Measurements from ENCODE around the gene MYBL2.

The MYBL2 gene

DNA sequence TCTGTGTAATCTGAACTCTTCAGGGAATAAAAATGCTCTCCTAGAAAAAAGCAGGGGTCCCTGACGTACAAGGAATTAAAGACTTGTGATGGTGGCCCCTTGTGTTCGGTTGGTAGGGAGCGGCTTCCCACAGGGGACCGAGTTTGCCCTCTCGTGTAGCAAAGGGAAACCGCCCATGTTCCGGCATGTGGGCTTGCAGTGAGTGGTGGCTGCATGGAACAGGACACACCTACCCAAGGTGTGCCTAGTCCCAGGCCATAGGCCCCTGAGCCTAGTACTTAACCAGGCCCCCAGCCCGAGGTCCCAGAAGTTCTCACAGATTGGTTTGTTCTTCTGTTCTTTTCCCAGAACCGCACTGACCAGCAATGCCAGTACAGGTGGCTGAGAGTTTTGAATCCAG is 15.5 kb downstream of the MYBL2 start:
- DNase-seq (ENCODE audit: low read depth) = no peak

DNA sequence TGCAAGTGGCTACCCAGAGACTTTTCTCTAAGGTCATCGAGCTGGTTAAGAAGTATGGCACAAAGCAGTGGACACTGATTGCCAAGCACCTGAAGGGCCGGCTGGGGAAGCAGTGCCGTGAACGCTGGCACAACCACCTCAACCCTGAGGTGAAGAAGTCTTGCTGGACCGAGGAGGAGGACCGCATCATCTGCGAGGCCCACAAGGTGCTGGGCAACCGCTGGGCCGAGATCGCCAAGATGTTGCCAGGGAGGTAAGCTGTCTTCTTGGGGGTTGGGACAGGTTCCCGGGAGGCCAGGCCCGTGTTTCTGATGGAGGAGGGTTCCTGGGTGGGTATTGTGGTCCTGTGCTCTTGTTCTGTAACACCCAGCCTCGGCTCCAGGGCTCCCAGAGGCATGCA is 19.9 kb downstream of the MYBL2 start:
- DNase-seq (ENCODE audit: low read depth) = no peak

DNA sequence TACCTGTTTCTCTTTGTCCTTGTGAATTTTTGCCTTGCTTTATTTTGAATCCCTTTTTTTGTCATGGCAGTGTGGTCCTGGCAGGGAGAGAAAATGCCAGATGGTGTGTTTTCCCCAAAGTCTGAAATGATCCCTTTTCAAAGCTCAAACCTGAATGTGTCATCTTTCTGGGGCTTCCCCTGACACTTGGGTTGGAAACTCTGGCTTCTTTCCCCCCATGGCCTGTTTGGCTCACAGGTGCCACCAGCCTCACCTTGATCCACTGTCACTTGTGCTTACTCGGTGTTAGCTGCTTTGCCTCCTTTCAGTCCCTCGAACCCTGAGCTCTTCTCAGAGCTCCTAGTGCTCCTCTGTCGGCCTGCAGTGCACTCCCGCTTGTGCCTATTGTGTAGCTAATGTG is 22.3 kb downstream of the MYBL2 start:
- DNase-seq (ENCODE audit: low read depth) = no peak

DNA sequence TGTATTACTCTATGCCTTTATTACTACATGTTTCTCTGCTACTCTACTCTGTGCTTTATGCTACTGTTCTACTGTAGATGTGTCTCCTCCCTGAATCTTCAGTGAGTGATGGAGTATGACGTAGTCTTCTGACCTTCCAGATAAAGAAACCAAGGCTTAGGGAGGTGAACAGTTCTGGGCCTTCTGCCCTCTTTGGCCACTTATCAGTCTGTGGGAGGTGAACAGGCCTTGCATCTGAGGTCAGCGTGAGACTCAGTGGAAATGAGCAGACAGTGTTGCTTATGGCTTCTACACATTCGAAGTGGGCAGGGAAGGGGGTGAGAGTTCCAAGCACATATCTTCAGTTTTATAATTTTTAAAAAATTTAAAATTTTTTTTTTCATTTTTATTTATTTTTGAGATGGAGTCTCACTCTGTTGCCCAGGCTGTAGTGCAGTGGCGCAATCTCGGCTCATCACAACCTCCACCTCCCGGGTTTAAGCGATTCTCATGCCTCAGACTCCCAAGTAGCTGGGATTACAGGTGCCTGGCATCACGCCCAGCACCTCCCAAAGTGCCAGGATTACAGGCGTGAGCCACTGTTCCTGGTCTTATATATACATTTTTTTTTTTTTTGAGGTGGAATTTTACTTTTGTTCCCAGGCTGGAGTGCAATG is 24.2 kb downstream of the MYBL2 start:
- DNase-seq (ENCODE audit: low read depth) = no peak

GRCh38 chr20:43691928-43692524 is 25.1 kb downstream of the MYBL2 start:
- peak; percentile 9 for DNase-seq (ENCODE audit: low read depth)

GRCh38 chr20:43694763-43695162 is 27.8 kb downstream of the MYBL2 start:
- no peak for DNase-seq (ENCODE audit: low read depth)

DNA sequence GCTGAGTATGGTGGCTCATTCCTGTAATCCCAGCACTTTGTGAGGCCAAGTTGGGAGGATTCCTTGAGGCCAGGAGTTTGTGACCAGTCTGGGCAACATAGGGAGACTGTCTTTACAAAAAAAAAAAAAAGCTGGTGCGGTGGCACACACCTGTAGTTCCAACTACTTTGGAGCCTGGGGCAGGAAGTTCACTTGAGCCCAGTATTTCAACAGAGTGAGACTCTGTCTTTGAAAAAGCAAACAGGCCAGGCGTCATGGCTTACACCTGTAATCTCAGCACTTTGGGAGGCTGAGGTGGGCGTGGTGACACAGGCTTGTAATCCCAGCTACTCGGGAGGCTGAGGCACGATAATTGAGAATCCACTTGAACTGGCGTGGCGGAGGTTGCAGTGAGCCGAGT is 28.7 kb downstream of the MYBL2 start:
- DNase-seq (ENCODE audit: low read depth) = no peak

DNA sequence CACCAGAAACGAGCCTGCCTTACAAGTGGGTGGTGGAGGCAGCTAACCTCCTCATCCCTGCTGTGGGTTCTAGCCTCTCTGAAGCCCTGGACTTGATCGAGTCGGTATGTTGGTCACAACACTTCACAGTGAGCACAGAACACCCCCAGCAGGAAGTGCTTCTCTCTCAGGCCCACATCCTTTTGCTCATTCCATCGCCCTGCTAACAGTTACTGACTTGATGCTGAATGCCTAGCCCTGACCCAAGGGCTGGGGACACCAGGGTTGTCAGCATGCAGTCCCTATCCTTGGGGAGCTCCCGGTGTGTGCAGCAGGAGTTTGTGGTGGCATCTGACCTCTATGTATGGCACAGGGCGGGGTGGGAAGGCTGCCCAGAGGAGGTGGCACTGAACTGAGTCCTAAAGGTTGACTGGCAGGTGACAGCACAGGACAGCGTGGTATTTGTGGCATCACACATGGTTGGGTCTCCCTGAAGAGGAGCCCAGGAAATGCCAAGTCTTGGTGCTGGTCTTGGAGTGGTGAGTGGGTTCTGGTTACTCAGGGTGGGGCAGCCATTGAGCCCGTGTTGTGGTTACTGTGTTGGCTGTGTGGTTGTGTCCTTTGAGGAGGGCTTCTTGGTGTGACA is 33.1 kb downstream of the MYBL2 start:
- DNase-seq (ENCODE audit: low read depth) = no peak

- DNase-seq (ENCODE audit: low read depth) = no peak
These were observed 33.7 kb downstream of the MYBL2 start for GRCh38 chr20:43700627-43701026.

DNA sequence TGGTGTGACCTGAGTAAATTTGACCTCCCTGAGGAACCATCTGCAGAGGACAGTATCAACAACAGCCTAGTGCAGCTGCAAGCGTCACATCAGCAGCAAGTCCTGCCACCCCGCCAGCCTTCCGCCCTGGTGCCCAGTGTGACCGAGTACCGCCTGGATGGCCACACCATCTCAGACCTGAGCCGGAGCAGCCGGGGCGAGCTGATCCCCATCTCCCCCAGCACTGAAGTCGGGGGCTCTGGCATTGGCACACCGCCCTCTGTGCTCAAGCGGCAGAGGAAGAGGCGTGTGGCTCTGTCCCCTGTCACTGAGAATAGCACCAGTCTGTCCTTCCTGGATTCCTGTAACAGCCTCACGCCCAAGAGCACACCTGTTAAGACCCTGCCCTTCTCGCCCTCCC is 35.6 kb downstream of the MYBL2 start:
- no peak for DNase-seq (ENCODE audit: low read depth)

DNA sequence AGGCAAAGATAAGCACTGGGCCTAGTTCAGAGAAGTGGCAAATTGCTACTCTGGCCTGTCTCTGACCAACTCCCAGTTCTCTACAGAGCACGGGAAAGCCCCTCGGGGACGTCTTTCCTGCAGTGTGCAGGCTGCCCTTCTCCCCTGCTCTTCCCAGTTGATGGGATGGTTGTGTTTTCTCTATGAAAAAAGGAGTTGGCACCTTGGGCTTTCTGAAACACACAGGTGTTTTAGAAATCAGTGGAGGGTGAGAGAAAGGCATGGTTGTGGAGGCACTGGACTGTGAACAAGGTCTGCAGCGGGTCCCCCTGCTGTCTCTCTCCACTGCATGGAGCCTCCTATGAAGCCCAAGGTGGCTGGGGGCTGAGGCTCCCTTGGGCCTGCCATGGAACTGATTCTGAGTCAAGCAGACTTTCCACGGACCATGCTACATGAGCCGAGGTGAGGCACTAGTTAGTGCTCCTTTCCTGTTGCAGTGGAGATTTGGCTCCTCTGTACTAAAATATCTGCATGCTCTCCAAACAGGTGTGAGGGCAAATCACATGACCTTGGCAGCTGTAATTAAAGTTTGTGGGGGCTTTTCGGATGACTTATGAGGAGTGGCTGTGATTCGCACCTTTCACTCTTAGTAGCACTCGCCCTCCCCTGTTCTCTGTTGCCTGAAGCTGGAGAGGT is 43.6 kb downstream of the MYBL2 start:
- no peak for DNase-seq (ENCODE audit: low read depth)

DNA sequence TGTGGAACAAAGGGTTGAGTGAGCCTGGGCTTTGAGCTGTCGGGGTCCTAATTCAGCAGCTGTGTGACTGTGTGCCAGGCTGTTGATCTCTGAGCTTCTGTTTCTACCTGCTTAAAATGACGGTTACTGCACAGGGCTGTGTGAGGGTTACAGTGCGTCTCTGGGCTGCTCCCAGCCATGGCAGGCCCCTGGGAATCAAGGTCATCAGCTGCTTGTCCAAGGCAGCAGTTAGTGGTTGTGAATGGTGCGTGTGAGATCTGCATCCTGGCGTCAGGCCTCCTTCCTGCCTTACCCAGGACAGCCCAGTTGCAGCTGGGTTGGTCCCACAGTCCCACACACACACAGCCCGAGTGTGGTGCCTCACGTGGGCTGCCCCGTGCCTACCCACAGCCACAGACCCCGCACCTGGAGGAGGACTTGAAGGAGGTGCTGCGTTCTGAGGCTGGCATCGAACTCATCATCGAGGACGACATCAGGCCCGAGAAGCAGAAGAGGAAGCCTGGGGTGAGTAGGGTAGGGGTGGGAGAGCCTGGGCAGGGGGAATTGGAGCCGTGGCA is 44.3 kb downstream of the MYBL2 start:
- no peak for DNase-seq (ENCODE audit: low read depth)

GRCh38 chr20:43715044-43715443 is 48.1 kb downstream of the MYBL2 start:
- no peak for DNase-seq (ENCODE audit: low read depth)

- no peak for DNase-seq (ENCODE audit: low read depth)
These were observed 48.6 kb downstream of the MYBL2 start for GRCh38 chr20:43715511-43715910.

- no peak for DNase-seq (ENCODE audit: low read depth)
These were observed 49.2 kb downstream of the MYBL2 start for GRCh38 chr20:43716123-43716522.

- DNase-seq (ENCODE audit: low read depth) = no peak
These were observed 50.1 kb downstream of the MYBL2 start for GRCh38 chr20:43716757-43717615.

- no peak for DNase-seq (ENCODE audit: low read depth)
These were observed 50.7 kb downstream of the MYBL2 start for GRCh38 chr20:43717616-43717995.

GRCh38 chr20:43720007-43720406 is 53.1 kb downstream of the MYBL2 start:
- DNase-seq (ENCODE audit: low read depth) = no peak

- DNase-seq (ENCODE audit: low read depth) = no peak
These were observed 54.1 kb downstream of the MYBL2 start for GRCh38 chr20:43721097-43721428.

DNA sequence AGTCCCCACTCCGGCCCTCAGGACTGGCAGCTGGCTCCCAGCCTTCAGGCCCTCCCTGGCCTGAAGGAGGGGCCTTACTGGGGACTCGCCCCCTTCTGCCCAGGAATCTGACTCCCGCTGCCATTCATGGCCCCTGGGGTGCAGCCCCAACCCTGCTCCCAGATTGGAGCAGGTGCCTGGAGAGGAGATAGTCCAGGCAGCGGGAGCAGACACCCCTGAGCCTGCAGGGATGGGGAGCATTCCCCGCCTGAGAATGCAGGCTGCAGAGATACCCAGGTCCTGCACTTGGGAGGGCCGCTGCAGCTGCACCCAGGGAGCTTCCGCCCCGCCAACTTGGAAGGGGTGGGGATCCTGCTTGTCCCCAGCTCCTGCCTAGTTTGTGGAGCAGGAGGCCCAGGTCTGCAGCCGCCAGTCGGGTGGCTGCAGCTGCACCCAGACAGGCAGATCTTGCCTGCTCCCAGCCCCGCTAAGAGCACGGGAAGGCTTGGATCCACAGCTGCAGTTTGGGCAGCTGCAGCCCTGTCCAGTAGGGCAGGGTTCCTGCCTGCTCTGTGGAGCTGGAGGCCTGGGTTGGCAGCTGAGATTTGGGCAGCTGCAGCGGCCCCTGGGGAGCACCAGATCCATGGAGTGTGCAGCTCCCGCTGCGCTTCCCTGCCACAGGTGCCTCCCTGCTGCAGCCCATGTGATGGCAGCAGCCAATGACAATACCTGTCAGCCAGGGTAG is 54.7 kb downstream of the MYBL2 start:
- DNase-seq (ENCODE audit: low read depth) = no peak

GRCh38 chr20:43722153-43722505 is 55.2 kb downstream of the MYBL2 start:
- DNase-seq (ENCODE audit: low read depth) = no peak

DNA sequence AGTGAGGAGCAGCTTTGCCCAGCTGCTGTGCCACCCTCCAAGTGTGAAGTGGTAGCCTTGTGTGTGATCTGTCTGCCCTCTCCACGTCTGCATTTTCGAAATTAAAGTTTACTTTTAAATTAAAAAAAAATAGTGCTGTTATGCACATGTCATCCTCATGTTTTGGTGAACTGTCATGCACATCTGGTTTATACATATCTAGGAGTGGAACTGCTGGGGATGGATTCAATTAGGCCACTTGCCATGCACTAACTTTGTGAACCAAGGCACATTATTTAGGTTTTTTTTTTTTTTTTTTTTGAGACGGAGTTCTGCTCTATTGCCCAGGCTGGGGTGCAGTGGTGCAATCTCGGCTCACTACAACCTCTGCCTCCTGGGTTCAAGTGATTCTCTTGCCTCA is 56.3 kb downstream of the MYBL2 start:
- peak; percentile 20 for DNase-seq (ENCODE audit: low read depth)
